Measurements from ENCODE around the gene TMBIM6.

DNA sequence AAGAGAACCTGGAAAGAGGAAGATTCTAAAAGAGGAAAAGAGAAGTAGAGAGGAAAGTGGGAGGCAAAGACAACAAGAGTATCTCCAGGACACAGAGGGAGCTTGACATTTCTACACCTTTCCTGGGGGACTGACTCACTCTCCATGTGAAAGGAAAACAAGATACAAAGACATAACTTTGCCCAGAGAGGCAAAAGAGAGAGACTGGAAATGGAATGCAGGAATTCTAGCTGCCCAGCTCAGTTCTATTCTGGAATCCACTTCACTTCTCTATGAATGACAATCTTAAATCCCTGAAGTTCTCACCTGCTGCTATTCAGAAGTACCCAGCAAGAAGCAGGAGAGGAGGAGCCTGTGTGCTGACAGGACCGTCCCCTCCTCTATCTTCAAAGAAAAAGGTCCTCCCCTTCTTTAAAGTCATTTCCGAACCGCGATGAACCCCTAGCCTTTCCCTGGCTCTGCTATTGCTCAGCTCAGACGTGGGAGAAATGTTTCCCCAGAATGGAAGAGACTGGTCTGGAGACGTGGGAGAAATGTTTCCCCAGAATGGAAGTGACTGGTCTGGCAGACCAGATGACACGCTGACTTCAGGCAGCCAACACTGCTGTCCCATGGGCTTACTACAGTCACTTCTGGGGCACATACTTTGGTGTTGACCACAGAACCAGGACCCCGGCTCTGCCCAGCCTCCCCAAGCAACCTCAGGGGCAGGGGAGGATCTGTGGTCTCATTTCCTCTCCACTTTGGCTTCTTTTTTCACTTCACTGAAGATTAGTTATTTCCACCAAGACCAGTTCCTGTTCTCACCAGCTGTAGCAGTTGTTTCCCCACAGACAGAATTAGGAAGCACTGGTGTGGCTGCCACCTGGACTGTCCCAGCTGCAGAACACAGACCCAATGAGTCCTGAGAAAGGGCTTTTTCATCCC is 42.5 kb upstream of the TMBIM6 start:
- TF ChIP-seq, protein P1, sequence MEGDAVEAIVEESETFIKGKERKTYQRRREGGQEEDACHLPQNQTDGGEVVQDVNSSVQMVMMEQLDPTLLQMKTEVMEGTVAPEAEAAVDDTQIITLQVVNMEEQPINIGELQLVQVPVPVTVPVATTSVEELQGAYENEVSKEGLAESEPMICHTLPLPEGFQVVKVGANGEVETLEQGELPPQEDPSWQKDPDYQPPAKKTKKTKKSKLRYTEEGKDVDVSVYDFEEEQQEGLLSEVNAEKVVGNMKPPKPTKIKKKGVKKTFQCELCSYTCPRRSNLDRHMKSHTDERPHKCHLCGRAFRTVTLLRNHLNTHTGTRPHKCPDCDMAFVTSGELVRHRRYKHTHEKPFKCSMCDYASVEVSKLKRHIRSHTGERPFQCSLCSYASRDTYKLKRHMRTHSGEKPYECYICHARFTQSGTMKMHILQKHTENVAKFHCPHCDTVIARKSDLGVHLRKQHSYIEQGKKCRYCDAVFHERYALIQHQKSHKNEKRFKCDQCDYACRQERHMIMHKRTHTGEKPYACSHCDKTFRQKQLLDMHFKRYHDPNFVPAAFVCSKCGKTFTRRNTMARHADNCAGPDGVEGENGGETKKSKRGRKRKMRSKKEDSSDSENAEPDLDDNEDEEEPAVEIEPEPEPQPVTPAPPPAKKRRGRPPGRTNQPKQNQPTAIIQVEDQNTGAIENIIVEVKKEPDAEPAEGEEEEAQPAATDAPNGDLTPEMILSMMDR (IDR thresholded peaks at IDR 0.05 in 4 of 5, conservative IDR thresholded peaks at IDR 0.05 in 1 of 5): no peak
- TF ChIP-seq POLR2A (IDR thresholded peaks at IDR 0.05): no peak
